HCEC 1CT (cell line): ENCODE data around the gene SCEL.

Source experiments
- DNase-seq: peaks from one replicate; pipeline ENCODE4 v3.0.0-alpha.2; 2017

SCEL gene

DNA sequence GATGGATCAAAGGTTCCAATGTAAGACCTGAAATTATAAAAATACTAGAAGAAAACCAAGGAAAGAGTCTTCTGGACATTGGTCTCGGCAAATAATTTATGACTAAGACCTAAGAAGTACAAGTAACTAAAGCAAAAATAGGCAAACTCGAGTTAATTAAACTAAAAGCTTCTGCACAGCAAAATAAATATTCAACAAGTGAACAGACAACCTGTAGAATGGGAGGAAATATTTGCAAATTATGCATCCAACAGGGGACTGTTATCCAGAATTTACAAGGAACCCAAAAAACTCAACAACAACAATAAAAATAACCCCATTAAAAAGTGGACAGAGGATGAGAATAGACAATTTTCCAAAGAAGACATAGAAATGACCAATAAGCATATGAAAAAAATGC is 152.3 kb downstream of the SCEL start:
- DNase-seq: no peak

DNA sequence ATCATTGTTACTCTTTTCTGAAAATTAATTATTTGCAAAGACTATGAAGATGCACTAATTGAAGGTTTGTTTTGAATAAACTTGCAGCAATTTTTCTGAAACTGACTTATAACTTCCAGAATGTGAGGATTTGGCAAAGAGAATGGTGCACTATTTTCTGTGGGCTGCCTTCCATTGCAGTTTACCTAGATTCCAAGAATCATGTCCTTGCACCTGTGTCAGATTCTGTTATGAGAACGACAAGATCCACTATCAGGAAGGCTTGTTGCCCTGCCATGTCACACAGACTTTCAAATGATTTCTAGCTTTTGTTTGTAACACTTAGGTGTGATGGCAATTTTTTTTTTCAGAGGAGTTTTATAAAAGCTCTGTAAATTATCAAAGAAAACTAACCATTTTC is 156.4 kb downstream of the SCEL start:
- no peak for DNase-seq

DNA sequence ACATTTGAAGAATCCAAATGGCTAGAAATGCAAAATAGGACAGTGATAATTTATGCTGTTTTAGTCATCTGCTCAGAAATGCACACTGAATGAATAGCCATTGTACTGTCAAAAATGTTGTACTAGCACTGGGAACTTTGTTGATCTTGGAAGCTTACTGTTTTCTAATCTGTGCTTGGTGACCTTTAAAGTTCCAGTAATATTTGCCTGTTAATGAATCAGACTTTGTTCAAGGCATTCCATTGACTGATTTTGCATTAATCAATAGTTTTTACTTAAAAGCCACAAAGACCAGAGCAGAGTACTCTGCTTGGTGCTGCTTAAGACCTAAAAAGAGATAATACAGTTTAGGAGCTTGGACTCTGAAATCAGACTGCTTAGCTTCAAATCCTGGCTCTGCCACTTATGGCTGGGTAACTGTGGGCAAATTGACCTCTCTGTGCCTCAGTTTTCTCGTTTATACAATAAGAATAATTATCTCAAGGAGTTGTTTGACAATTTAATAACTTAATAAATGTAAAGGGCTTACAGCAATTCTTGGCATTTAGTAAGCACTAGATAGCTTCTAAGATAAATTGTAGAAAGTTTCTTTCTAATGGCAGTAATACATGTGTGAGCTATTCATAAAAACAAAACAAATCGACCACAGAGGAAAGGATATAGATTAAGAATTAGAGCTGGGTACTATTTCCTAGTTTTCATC is 157.4 kb downstream of the SCEL start:
- DNase-seq: no peak

DNA sequence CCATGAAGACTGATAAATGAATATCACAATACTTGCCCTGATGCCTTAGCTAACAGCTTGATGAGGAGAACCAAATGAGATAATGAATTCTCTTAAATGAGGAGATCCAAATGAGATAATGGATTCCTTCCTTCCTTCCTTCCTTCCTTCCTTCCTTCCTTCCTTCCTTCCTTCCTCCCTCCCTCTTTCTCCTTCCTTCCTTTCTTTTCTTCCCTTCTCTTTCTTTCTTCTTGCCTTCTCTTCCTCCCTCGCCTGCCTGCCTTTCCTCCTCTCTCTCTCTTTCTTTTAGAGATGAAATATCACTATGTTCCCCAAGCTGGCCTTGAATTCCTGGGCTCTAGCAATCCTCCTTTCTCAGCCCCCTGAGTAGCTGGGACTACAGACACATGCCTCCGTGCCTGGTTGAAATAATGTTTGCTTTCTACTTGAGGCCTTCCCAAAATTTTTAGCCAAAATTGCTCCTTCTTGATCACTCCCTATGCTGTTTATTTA is 158.0 kb downstream of the SCEL start:
- DNase-seq: no peak
